Mesenchymal stem cell (in vitro differentiated cells and primary cell): ENCODE data around the gene AGPAT1.

Source experiments
- DNase-seq: peaks from one replicate; pipeline ENCODE4 v3.0.0-alpha.2; 2013
- H2AFZ ChIP-seq: one replicate; pipeline ENCODE4 v1.6.1; 2013; ENCODE audit warnings: low read depth, mild to moderate bottlenecking, control low read depth, inconsistent platforms, low read length, moderate library complexity
- H2AK5ac ChIP-seq: 2 replicates; pipeline ENCODE4 v1.6.1; 2013; ENCODE audit warnings: low read length, moderate library complexity, mild to moderate bottlenecking, inconsistent platforms; ENCODE audit not compliant: severe bottlenecking
- H2BK120ac ChIP-seq: one replicate; pipeline ENCODE4 v1.6.1; 2013; ENCODE audit warnings: low read depth, mild to moderate bottlenecking, inconsistent platforms, low read length, moderate library complexity
- H2BK12ac ChIP-seq, 2 experiments: one replicate each; pipeline ENCODE4 v1.6.1; 2013; ENCODE audit warnings: inconsistent platforms in 2 of 2, low read length in 2 of 2, mild to moderate bottlenecking in 2 of 2, moderate library complexity in 2 of 2, control low read depth in 1 of 2
- H2BK15ac ChIP-seq: one replicate; pipeline ENCODE4 v1.6.1; 2013; ENCODE audit warnings: mild to moderate bottlenecking, low read depth, inconsistent platforms; ENCODE audit not compliant: poor library complexity, severe bottlenecking
- H2BK5ac ChIP-seq: 2 replicates; pipeline ENCODE4 v1.6.1; 2013; ENCODE audit warnings: low read depth, mild to moderate bottlenecking, low read length, control low read depth, inconsistent platforms; ENCODE audit not compliant: poor library complexity, severe bottlenecking
- H3K14ac ChIP-seq, 2 experiments: one replicate each; pipeline ENCODE4 v1.6.1; 2013; ENCODE audit warnings: inconsistent platforms in 2 of 2, low read length in 2 of 2, control low read depth in 1 of 2, mild to moderate bottlenecking in 1 of 2, moderate library complexity in 1 of 2
- H3K18ac ChIP-seq, 2 experiments: one replicate each; pipeline ENCODE4 v1.6.1; 2013; ENCODE audit warnings: inconsistent platforms in 2 of 2, low read length in 2 of 2, control low read depth in 1 of 2, low read depth in 1 of 2, mild to moderate bottlenecking in 1 of 2
- H3K23ac ChIP-seq, 2 experiments: one replicate each; pipeline ENCODE4 v1.6.1; 2013; ENCODE audit warnings: inconsistent platforms in 2 of 2, low read length in 2 of 2, mild to moderate bottlenecking in 2 of 2, moderate library complexity in 2 of 2, control low read depth in 1 of 2
- H3K27ac ChIP-seq: 2 replicates; pipeline ENCODE4 v1.5.1; 2013; ENCODE audit warnings: mild to moderate bottlenecking, moderate library complexity, low read length, control low read depth, inconsistent platforms; ENCODE audit not compliant: poor library complexity, severe bottlenecking
- H3K27me3 ChIP-seq, 2 experiments: 2 replicates each; pipeline versions ENCODE4 v1.6.1 to v1.7.0; 2013; ENCODE audit warnings: low read length in 2 of 2, mild to moderate bottlenecking in 2 of 2, moderate library complexity in 2 of 2, control low read depth in 1 of 2, inconsistent platforms in 1 of 2; ENCODE audit not compliant: control insufficient read depth in 1 of 2, insufficient read depth in 1 of 2
- H3K36me3 ChIP-seq, 2 experiments: 2 replicates each; pipeline versions ENCODE4 v1.6.1 to v1.7.0; 2013; ENCODE audit warnings: low read length in 2 of 2, control low read depth in 1 of 2, inconsistent platforms in 1 of 2, low read depth in 1 of 2, mild to moderate bottlenecking in 1 of 2; ENCODE audit not compliant: insufficient read depth in 2 of 2, control insufficient read depth in 1 of 2
- H3K4ac ChIP-seq, 2 experiments: one replicate each; pipeline ENCODE4 v1.6.1; 2013; ENCODE audit warnings: inconsistent platforms in 2 of 2, low read length in 2 of 2, mild to moderate bottlenecking in 2 of 2, moderate library complexity in 2 of 2, control low read depth in 1 of 2, low read depth in 1 of 2
- H3K4me1 ChIP-seq: 2 replicates; pipeline ENCODE4 v1.6.1; 2013; ENCODE audit warnings: low read depth, low read length, control low read depth; ENCODE audit not compliant: control insufficient read depth, insufficient read depth
- H3K4me2 ChIP-seq: 2 replicates; pipeline ENCODE4 v1.6.1; 2013; ENCODE audit warnings: low read length, mild to moderate bottlenecking, inconsistent platforms; ENCODE audit not compliant: poor library complexity, severe bottlenecking
- H3K4me3 ChIP-seq, 2 experiments: 2 replicates each; pipeline versions ENCODE4 v1.5.1 to v1.7.0; 2013; ENCODE audit warnings: low read length in 2 of 2, mild to moderate bottlenecking in 2 of 2, control low read depth in 1 of 2, low read depth in 1 of 2; ENCODE audit not compliant: insufficient read depth in 1 of 2
- H3K79me1 ChIP-seq: replicated peaks from 2 replicates; pipeline ENCODE4 v1.6.1; 2013; ENCODE audit warnings: mild to moderate bottlenecking, control low read depth, low read length, inconsistent platforms; ENCODE audit not compliant: poor library complexity, severe bottlenecking
- H3K9ac ChIP-seq: 2 replicates; pipeline ENCODE4 v1.7.0; 2013; ENCODE audit warnings: mild to moderate bottlenecking, low read length, moderate library complexity
- H3K9me3 ChIP-seq: 2 replicates; pipeline ENCODE4 v1.7.0; 2013; ENCODE audit warnings: mild to moderate bottlenecking, low read length; ENCODE audit not compliant: control insufficient read depth
- H4K8ac ChIP-seq: one replicate; pipeline ENCODE4 v1.6.1; 2013; ENCODE audit warnings: inconsistent platforms, mild to moderate bottlenecking, low read length, moderate library complexity
- H4K91ac ChIP-seq: one replicate; pipeline ENCODE4 v1.6.1; 2013; ENCODE audit warnings: mild to moderate bottlenecking, low read length, inconsistent platforms
- WGBS: methylation state at CpG from one replicate; pipeline ENCODE4 v1.1.7; 2013; ENCODE audit warnings: mixed read lengths; 5-methylcytosine and 5-hydroxymethylcytosine counted together

The AGPAT1 gene

GRCh38 chr6:32164295-32164694, 11.6 kb downstream of the AGPAT1 start, which contains the start of gene EGFL8:
EGFL8 (plus strand) TSS chr6:32164595; CDS start chr6:32166166, 1,571 bp downstream.
- H4K8ac ChIP-seq = no peak within 1 kb of the TSS
- H2BK120ac ChIP-seq = no peak within 1 kb of the TSS
- no peak within 1 kb of the TSS for H3K9ac ChIP-seq
- no peaks in the 10 kb centered on the region for H3K27me3 ChIP-seq
- H2BK12ac ChIP-seq = no peak within 1 kb of the TSS
- peaks cover 55 to 59% of the 10 kb centered on the region in 2 experiments for H3K36me3 ChIP-seq
- no peaks in the 10 kb centered on the region for H3K9me3 ChIP-seq
- H3K18ac ChIP-seq = no peak within 1 kb of the TSS
- no peak within 1 kb of the TSS for H3K14ac ChIP-seq
- no peak within 1 kb of the TSS for H3K4me3 ChIP-seq
- H3K4me2 ChIP-seq = no peak within 1 kb of the TSS
- no peak within 1 kb of the TSS for H3K27ac ChIP-seq
- peaks cover 12% of the 10 kb centered on the region for H3K79me1 ChIP-seq
- no peak within 1 kb of the TSS for H2AFZ ChIP-seq
- no peak within 1 kb of the TSS for H3K4ac ChIP-seq
- no peak for DNase-seq
- H2AK5ac ChIP-seq = no peak within 1 kb of the TSS
- H2BK5ac ChIP-seq = no peak within 1 kb of the TSS
- H2BK15ac ChIP-seq = no peak within 1 kb of the TSS
- H3K4me1 ChIP-seq = peaks cover 4% of the 10 kb centered on the region
- no peak within 1 kb of the TSS for H4K91ac ChIP-seq
- no peak within 1 kb of the TSS for H3K23ac ChIP-seq

DNA sequence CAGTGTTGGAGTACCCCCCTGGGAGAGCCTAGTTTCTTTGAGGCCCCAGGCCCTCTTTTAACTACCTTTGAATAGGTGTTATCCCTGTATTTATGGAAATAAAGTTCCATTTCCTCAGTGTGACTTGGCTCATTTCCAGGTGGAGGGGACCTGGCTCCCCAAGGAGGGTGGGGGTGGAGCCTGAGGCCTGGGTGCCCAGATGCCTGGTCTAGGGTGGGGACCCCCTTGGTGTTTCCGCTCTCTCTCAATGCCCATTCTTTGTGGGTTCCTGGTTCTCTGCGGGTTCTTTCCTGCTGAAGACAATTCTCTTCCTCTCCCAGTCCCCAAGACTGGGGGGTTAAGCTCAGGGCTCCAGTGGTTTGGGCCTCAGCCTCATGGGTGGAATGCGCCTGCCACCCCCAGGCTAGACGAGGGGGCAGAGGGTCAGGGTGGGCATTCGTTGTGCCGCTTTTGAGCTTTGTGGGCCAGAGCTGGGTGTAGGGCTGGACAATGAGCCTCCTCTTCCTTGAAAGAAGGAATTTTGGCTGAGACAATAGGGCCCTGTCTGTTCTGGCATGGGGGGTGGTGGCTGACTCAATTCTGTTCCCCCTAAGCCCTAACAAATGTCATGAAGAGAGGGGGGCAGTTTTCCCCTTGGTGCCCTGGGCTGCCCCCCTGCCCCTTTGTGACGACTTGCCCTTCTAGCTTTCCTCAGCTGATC, 12.2 kb downstream of the AGPAT1 start:
- Histone ChIP-seq H3K23ac (no peak overlapping the region), H3K9me3 (no peaks in the 10 kb centered on the region), H2AK5ac (no peak overlapping the region), H2BK5ac (no peak overlapping the region), H3K9ac (no peak overlapping the region), H3K27me3 (no peaks in the 10 kb centered on the region), H3K4me3 (no peak overlapping the region), H2BK12ac (no peak overlapping the region), H2BK120ac (no peak overlapping the region), H3K4me1 (peaks cover 4% of the 10 kb centered on the region), H2BK15ac (no peak overlapping the region), H3K27ac (no peak overlapping the region), H4K91ac (no peak overlapping the region), H3K79me1 (peaks cover 12% of the 10 kb centered on the region), H3K36me3 (peaks cover 53 to 55% of the 10 kb centered on the region in 2 experiments), H4K8ac (no peak overlapping the region), H3K4ac (no peak overlapping the region), H3K4me2 (no peak overlapping the region), H2AFZ (no peak overlapping the region), H3K18ac (no peak overlapping the region), H3K14ac (no peak overlapping the region)
- 100% methylated on average over 6 of the region's 7 CpGs for WGBS
- DNase-seq = no peak

GRCh38 chr6:32158052-32158451, 17.8 kb downstream of the AGPAT1 start:
- Histone ChIP-seq H3K79me1 (peaks cover 18% of the 10 kb centered on the region), H4K8ac (no peak overlapping the region), H3K4me3 (no peak overlapping the region), H2BK12ac (no peak overlapping the region), H3K4me2 (no peak overlapping the region), H3K14ac (no peak overlapping the region), H3K23ac (no peak overlapping the region), H3K18ac (no peak overlapping the region), H2AFZ (no peak overlapping the region), H3K4ac (no peak overlapping the region), H3K27me3 (no peaks in the 10 kb centered on the region), H3K4me1 (peaks cover 16% of the 10 kb centered on the region), H2BK5ac (no peak overlapping the region), H3K27ac (no peak overlapping the region), H3K9ac (no peak overlapping the region), H2AK5ac (no peak overlapping the region), H3K36me3 (peaks cover 30 to 42% of the 10 kb centered on the region in 2 experiments), H2BK120ac (no peak overlapping the region), H3K9me3 (no peaks in the 10 kb centered on the region), H4K91ac (no peak overlapping the region), H2BK15ac (no peak overlapping the region)
- no peak for DNase-seq

DNA sequence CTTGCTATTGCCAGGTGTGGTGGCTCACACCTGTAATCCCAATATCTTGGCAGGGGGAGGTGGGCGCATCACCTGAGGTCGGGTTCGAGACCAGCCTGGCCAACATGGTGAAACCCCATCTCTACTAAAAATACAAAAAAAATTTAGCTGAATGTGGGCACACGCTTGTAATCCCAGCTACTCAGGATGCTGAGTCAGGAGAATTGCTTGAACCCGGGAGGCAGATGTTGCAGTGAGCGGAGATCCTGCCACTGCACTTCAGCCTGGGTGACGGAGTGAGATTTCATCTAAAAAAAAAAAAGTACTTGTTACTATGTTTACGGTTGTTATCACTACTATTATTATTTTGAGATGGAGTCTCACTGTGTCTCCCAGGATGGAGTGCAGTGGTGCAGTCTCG, 19.0 kb downstream of the AGPAT1 start:
- H3K4ac ChIP-seq = no peak overlapping the region
- no peak overlapping the region for H3K4me2 ChIP-seq
- no peak overlapping the region for H3K23ac ChIP-seq
- no peak overlapping the region for H3K14ac ChIP-seq
- no peak overlapping the region for H4K8ac ChIP-seq
- no peaks in the 10 kb centered on the region for H3K9me3 ChIP-seq
- H2BK12ac ChIP-seq = no peak overlapping the region
- no peaks in the 10 kb centered on the region for H3K27me3 ChIP-seq
- no peak overlapping the region for H2AFZ ChIP-seq
- no peak overlapping the region for H2BK120ac ChIP-seq
- no peak overlapping the region for H3K4me3 ChIP-seq
- no peak overlapping the region for H2BK15ac ChIP-seq
- no peak overlapping the region for H2BK5ac ChIP-seq
- H3K9ac ChIP-seq = no peak overlapping the region
- peaks cover 23% of the 10 kb centered on the region for H3K4me1 ChIP-seq
- peaks cover 19 to 34% of the 10 kb centered on the region in 2 experiments for H3K36me3 ChIP-seq
- H2AK5ac ChIP-seq = no peak overlapping the region
- over 99% methylated on average over 8 of the region's 9 CpGs for WGBS
- H4K91ac ChIP-seq = no peak overlapping the region
- no peak for DNase-seq
- no peak overlapping the region for H3K27ac ChIP-seq
- H3K18ac ChIP-seq = no peak overlapping the region
- peaks cover 14% of the 10 kb centered on the region for H3K79me1 ChIP-seq
